PC-3 (cell line): ENCODE results near the gene ANTXR1. TPM values are rescaled to one million over a fixed set of nuclear protein-coding genes. Genes with fewer than 3 reads are reported as not detected.

Source experiments
- ATAC-seq: fragments of 200-7000 bp; cut with Tn5 transposase; 2 replicates; pipeline ENCODE4 v1.9.1; 2020; ENCODE audit warnings: mild to moderate bottlenecking, moderate library complexity
- BruUV-seq: library from RNA; stranded (reverse); fragments of 400-500 nt; replicated peaks from 2 replicates; lab custom pipeline; 2021; lab: Mats Ljungman, UMichigan
- CTCF ChIA-PET: fragments of 300-600 bp; sonication (Branson Sonifier 250); formaldehyde crosslinking; loops from one replicate; lab custom pipeline; 2022; ENCODE audit warnings: antibody characterized with exemption; lab: Charles Lee
- POLR2A ChIA-PET: fragments of 300-600 bp; sonication (Branson Sonifier 250); formaldehyde crosslinking; loops from one replicate; lab custom pipeline; 2022; ENCODE audit warnings: antibody characterized with exemption; ENCODE audit not compliant: unreplicated experiment; lab: Charles Lee
- DNase-seq: peaks from one replicate; pipeline ENCODE4 v3.0.0-alpha.2; 2015
- H2AFZ ChIP-seq: fragments of 300-600 bp; sonication (generic); 2 replicates; pipeline ENCODE4 v1.6.0; 2016; ENCODE audit warnings: antibody characterized with exemption, low read length
- H3F3A ChIP-seq: fragments of 300-600 bp; sonication (generic); one replicate; pipeline ENCODE4 v1.6.0; 2017; ENCODE audit warnings: antibody characterized with exemption, low read length, control low read depth, mild to moderate bottlenecking; ENCODE audit not compliant: unreplicated experiment
- H3K27ac ChIP-seq: fragments of 300-600 bp; sonication (generic); 2 replicates; pipeline ENCODE4 v1.5.1; 2016; ENCODE audit warnings: mild to moderate bottlenecking, low read length
- H3K27me3 ChIP-seq: fragments of 300-600 bp; sonication (generic); 2 replicates; pipeline ENCODE4 v1.6.1; 2016; ENCODE audit warnings: low read length, mixed read lengths
- H3K36me3 ChIP-seq: fragments of 300-600 bp; sonication (generic); 2 replicates; pipeline ENCODE4 v1.6.1; 2016; ENCODE audit warnings: low read depth, mixed run types, low read length, mixed read lengths
- H3K4me1 ChIP-seq: fragments of 300-600 bp; sonication (generic); 2 replicates; pipeline ENCODE4 v1.5.1; 2016; ENCODE audit warnings: low read length; ENCODE audit not compliant: insufficient read depth
- H3K4me2 ChIP-seq: fragments of 300-600 bp; sonication (generic); 2 replicates; pipeline ENCODE4 v1.6.0; 2016; ENCODE audit warnings: low read length
- H3K4me3 ChIP-seq: fragments of 300-600 bp; sonication (generic); 2 replicates; pipeline ENCODE4 v1.5.1; 2016; ENCODE audit warnings: mild to moderate bottlenecking, low read length, mixed read lengths
- H3K79me2 ChIP-seq: fragments of 300-600 bp; sonication (generic); 2 replicates; pipeline ENCODE4 v1.6.1; 2017; ENCODE audit warnings: low read length, mixed read lengths
- H3K9ac ChIP-seq: fragments of 300-600 bp; sonication (generic); 2 replicates; pipeline ENCODE4 v1.6.0; 2016; ENCODE audit warnings: mild to moderate bottlenecking, low read length
- H3K9me2 ChIP-seq: fragments of 300-600 bp; sonication (generic); replicated peaks from 2 replicates; pipeline ENCODE4 v1.6.1; 2016; ENCODE audit warnings: mixed run types, low read length, mixed read lengths
- H3K9me3 ChIP-seq: fragments of 300-600 bp; sonication (generic); 2 replicates; pipeline ENCODE4 v1.6.1; 2016; ENCODE audit warnings: low read length, mixed read lengths
- H4K20me1 ChIP-seq: fragments of 300-600 bp; sonication (generic); 2 replicates; pipeline ENCODE4 v1.6.1; 2016; ENCODE audit warnings: low read length, mixed read lengths
- CTCF ChIP-seq: fragments of 300-600 bp; sonication (generic); conservative IDR thresholded peaks from 2 replicates; pipeline ENCODE4 v1.5.1; 2017; ENCODE audit warnings: antibody characterized with exemption, low read depth, mild to moderate bottlenecking, low read length
- EZH2 ChIP-seq: fragments of 300-600 bp; sonication (generic); IDR thresholded peaks from one replicate; pipeline ENCODE4 v1.6.1; 2017; ENCODE audit warnings: antibody characterized with exemption, mild to moderate bottlenecking, low read length; ENCODE audit not compliant: unreplicated experiment
- EZH2phosphoT487 ChIP-seq: fragments of 300-600 bp; sonication (generic); IDR thresholded peaks from 2 replicates; pipeline ENCODE4 v1.6.1; 2018; ENCODE audit warnings: mild to moderate bottlenecking, antibody characterized with exemption, low read length, borderline replicate concordance
- intact Hi-C: fragments of 100-400 bp; cut with micrococcal nuclease; formaldehyde crosslinking; loops from 2 replicates; pipeline ENCODE4 v1.9.0; 2023
- total RNA-seq: library from RNA; depleted of rRNA; stranded (reverse); fragments of >200 nt; gene quantifications from 2 replicates; pipeline ENCODE4 v1.2.3, GENCODE V29; 2014

Gene ANTXR1
- total RNA-seq, 1 experiment from 2014 or later, result 31.2 TPM

- DNase-seq (no peak), ATAC-seq (no peak)
- H3K9me3 ChIP-seq, result no peaks in the 10 kb centered on the region
- H3K27me3 ChIP-seq, result no peaks in the 10 kb centered on the region
- no peak overlapping the region for H3K27ac ChIP-seq
- no peak for TF ChIP-seq CTCF
- no peak for TF ChIP-seq EZH2
- no peak for TF ChIP-seq EZH2phosphoT487
- H3K4me2 ChIP-seq, result no peak overlapping the region
- H4K20me1 ChIP-seq, result no peaks in the 10 kb centered on the region
- no peak overlapping the region for H3K4me3 ChIP-seq
- no peaks in the 10 kb centered on the region for H3F3A ChIP-seq
- H2AFZ ChIP-seq, result no peak overlapping the region
- no peaks in the 10 kb centered on the region for H3K4me1 ChIP-seq
- CTCF ChIA-PET, result no interaction called here
- H3K9me2 ChIP-seq, result no peaks in the 10 kb centered on the region
- H3K9ac ChIP-seq, result no peak overlapping the region
- POLR2A ChIA-PET, result no interaction called here
- no TSS peak for BruUV-seq
- intact Hi-C loops, result no loop called here
- 0 out of 2 replicates have a peak, but pooled peaks cover 3% of the 10 kb centered on the region for H3K36me3 ChIP-seq
- no peaks in the 10 kb centered on the region for H3K79me2 ChIP-seq
Observed at GRCh38 chr2:69149631-69150215, 136.7 kb downstream of the ANTXR1 start.

GRCh38 chr2:69151931-69152330 lies 139.0 kb downstream of the ANTXR1 start:
- no peaks in the 10 kb centered on the region for H3K79me2 ChIP-seq
- ChIA-PET POLR2A (no interaction called here), CTCF (no interaction called here)
- intact Hi-C loops, result no loop called here
- H3K36me3 ChIP-seq, result 0 out of 2 replicates have a peak, but pooled peaks cover 3% of the 10 kb centered on the region
- H3F3A ChIP-seq, result no peaks in the 10 kb centered on the region
- TF ChIP-seq EZH2 (no peak), CTCF (no peak), EZH2phosphoT487 (no peak)
- BruUV-seq, result no TSS peak
- H4K20me1 ChIP-seq, result no peaks in the 10 kb centered on the region
- ATAC-seq (no peak), DNase-seq (no peak)
- no peaks in the 10 kb centered on the region for H3K9me3 ChIP-seq
- no peaks in the 10 kb centered on the region for H3K9me2 ChIP-seq
- no peak overlapping the region for H3K4me2 ChIP-seq
- H2AFZ ChIP-seq, result no peak overlapping the region
- no peak overlapping the region for H3K4me3 ChIP-seq
- no peaks in the 10 kb centered on the region for H3K27me3 ChIP-seq
- no peaks in the 10 kb centered on the region for H3K4me1 ChIP-seq
- no peak overlapping the region for H3K27ac ChIP-seq
- H3K9ac ChIP-seq, result no peak overlapping the region

- no peak for ATAC-seq
- Histone ChIP-seq H3K4me3 (no peak overlapping the region), H3K9me3 (no peaks in the 10 kb centered on the region), H3K36me3 (0 out of 2 replicates have a peak, but pooled peaks cover 3% of the 10 kb centered on the region), H2AFZ (no peak overlapping the region), H3K27me3 (no peaks in the 10 kb centered on the region), H4K20me1 (no peaks in the 10 kb centered on the region), H3K9ac (no peak overlapping the region), H3F3A (no peaks in the 10 kb centered on the region), H3K9me2 (no peaks in the 10 kb centered on the region), H3K27ac (no peak overlapping the region), H3K4me1 (no peaks in the 10 kb centered on the region), H3K4me2 (no peak overlapping the region), H3K79me2 (no peaks in the 10 kb centered on the region)
- no TSS peak for BruUV-seq
- CTCF ChIA-PET, result no interaction called here
- no peak for TF ChIP-seq EZH2phosphoT487
- no peak for TF ChIP-seq CTCF
- TF ChIP-seq EZH2, result no peak
- intact Hi-C loops, result no loop called here
- no peak for DNase-seq
- POLR2A ChIA-PET, result no interaction called here
Observed at GRCh38 chr2:69152847-69153583, 140.0 kb downstream of the ANTXR1 start.
